Islet of Langerhans (tissue), 1 donor: ENCODE data around the gene TKTL2.

Experiments
- FAIRE-seq: peaks from one replicate; lab custom pipeline; 2011; peaks lifted over from hg19 to GRCh38; lab: Jason Lieb, UNC

The TKTL2 gene, protein sequence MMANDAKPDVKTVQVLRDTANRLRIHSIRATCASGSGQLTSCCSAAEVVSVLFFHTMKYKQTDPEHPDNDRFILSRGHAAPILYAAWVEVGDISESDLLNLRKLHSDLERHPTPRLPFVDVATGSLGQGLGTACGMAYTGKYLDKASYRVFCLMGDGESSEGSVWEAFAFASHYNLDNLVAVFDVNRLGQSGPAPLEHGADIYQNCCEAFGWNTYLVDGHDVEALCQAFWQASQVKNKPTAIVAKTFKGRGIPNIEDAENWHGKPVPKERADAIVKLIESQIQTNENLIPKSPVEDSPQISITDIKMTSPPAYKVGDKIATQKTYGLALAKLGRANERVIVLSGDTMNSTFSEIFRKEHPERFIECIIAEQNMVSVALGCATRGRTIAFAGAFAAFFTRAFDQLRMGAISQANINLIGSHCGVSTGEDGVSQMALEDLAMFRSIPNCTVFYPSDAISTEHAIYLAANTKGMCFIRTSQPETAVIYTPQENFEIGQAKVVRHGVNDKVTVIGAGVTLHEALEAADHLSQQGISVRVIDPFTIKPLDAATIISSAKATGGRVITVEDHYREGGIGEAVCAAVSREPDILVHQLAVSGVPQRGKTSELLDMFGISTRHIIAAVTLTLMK

DNA sequence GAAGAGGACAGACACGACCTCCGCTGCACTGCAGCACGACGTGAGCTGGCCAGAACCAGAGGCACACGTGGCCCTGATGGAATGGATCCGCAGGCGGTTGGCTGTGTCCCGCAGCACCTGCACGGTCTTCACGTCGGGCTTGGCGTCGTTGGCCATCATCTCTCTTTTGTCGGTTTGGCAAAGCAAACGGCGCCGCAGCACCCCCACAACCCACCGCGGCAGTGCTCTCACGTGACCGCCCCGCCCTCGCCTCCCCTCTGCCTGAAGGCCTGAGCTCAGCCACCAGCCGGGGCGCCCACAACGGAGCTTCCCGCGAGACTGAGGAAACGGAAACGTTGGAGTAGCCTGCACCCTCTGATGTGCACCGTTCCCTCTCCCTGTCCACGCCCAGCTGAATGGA, at the start of gene TKTL2:
TKTL2 (minus strand) TSS at position 179 of the 400 bp plus-strand sequence; CDS start at position 159, 20 bp downstream.
- FAIRE-seq: no peak

DNA sequence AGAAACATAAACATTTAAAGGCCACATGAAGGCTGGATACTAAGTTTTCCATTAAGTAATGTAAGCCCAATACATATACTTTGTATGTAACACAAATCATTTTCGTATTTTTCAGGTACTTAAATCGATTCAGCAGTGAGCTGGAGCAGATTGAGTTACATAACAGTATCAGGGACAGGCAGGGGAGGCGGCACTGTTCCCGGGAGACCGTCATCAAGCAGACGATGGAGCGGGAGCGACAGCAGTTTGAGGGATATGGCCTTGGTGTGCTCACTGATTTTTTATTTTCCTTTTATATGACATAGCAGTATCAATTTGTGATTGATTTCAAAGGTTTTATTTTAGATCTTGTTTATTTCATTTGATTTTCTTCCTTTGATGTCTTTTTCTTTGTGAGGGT, 41.6 kb upstream of the TKTL2 start:
- no peak for FAIRE-seq

DNA sequence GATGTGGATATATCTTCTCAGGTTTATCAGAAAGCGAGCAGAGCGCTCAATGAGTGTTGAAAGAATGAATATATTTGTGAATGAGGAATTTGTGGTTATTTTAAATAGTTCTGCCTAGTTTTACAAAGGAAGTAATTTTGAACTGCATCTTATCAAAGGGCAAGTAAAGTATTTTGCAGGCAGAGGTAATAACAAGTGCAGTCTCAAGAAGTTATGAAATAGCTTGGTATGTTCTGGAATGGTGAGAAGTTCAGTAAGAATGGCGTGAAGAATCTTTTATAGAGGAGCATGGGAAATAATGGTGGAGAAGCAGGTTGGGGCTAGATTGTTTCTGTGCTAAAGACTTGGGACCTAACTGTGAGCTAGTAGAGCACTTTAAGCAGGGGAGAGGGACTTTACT, 31.8 kb upstream of the TKTL2 start:
- FAIRE-seq: no peak

DNA sequence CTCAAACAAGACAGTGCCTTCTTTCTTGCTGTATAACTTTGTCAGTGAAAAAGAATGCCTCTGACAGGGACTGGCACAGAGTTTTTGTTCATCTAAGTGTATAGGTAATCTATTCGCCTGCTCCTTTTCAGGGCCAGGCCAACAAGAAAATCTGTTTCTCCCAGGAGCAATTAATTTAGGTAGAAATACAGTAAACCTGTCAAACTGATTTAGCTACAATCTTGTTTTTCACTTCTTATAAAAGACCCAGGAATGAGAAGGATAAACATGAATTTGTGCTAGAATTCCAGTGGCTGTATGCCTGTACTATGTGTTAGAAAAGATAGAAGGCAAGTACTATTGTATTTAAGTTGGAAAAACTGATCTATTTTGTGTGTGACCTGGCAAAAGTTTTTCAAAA, 27.0 kb upstream of the TKTL2 start:
- FAIRE-seq: no peak

DNA sequence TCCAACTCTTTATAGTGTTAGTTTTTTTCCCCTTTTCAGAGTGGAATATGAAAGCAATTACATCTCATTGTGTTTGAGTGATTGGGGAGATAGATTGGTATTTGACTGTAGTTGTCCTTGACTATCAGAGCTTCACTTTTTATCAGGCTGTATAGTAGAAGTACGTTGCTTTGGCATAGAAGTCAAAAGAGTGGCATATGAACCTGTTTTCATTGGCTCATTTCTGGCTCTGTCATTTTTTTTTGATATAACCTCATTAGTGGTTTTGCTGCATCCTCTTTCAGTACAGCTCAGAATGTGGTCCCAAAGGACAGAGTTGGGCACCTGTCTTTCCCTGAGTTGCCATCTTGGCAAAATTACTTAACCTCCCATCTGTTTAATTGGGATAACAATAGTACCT, 22.3 kb upstream of the TKTL2 start:
- FAIRE-seq: no peak

DNA sequence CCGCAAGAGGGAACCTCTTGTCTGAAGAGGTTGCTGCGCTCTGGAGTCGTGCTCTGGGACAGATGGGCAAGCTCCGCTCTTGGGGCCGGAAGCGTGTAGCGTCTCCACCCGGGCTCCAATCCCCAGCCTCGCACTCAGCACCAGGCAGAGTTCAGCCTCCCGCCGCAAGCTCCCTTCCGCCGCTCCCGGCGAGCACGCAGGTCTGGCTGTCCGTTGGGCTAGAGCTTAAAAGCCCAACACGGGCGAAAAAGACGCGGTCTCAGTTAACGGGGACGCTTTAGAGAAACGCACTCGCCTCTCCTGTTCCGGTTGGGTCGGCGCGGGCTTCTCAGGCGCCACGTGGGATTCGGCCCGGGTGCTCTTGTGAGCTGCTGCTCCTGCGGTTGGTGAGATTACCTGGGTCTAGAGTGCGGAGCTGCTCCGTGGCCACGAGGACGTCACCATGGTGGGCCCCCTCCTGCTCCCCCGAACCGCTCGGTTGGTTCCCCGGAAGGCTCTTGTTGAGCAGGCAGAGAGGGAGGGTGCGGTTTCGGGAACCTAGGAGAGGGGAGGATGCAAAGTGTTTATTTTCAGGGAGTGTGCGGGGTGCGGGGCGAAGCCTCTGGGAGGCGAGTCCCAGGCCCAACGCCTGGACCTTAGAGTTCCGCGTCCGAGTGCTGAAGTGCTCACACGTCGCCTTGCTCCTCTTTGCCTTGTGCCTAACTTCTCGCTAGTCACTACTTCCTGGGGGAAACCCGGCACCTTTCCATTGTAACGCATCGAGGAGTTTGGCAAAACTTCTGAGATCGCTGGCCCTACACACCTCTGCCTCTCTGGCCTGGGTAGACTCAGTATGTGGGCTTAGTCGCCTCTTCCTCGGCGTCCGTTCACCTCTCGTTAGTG, 21.0 kb upstream of the TKTL2 start, which contains the start of gene TMA16:
TMA16 (plus strand) TSS at position 331 of the 882 bp plus-strand sequence; CDS start at position 443, 112 bp downstream.
- no peak for FAIRE-seq

DNA sequence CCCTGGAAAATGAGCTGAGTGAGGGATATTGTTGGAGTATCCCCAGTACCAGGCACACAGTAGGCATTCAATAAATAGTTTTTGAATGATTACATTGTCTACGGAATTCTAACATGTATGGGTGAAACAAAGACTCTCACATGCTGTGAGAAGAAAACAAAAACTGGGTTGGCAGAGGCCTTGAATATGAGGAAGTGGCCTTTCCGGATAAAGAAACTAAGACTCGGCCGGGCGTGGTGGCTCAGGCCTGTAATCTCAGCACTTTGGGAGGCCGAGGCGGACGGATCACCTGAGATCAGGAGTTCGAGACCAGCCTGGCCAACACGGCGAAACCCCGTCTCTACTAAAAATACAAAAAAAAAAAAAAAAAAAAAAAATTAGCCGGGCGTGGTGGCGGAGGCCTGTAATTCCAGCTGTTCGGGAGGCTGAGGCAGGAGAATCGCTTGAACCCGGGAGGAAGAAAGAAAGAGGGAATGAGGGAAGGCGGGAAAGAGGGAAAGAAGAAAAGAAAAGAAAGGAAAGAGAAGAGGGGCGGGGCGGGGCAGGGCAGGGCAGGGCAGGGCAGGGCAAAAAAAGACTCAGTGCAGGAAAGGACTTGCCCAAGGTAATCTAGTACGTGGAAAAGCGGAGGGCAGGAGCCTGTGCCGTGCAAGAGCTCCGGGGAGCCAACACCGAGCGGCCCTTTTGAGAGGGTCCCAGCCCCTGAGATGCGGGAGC, 20.2 kb upstream of the TKTL2 start:
- no peak for FAIRE-seq

DNA sequence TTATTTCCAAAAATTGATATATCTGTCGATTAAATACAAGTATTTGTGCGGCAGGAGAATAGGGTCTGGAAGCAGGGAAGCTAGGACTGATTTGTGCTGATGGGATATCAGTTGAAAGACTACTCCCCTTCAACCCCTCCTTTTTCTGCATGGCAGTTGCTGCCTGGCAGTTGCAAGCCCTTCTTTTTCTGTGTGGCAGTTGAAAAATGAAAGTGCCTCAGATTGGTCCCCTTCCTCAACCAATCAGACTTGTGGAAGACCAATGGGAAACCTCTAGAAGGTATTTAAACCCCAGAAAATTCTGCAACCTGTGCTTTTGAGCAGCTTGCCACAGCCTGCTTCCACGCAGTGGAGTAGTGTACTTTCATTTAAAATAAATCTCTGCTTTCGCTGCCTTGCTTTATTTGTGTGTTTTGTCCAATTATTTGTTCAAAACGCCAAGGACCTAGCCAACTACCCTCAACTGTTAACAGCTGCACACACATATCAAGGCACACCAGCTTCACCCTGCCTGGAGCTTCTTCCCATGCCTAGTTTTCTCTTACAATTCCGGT, 19.5 kb upstream of the TKTL2 start:
- no peak for FAIRE-seq

DNA sequence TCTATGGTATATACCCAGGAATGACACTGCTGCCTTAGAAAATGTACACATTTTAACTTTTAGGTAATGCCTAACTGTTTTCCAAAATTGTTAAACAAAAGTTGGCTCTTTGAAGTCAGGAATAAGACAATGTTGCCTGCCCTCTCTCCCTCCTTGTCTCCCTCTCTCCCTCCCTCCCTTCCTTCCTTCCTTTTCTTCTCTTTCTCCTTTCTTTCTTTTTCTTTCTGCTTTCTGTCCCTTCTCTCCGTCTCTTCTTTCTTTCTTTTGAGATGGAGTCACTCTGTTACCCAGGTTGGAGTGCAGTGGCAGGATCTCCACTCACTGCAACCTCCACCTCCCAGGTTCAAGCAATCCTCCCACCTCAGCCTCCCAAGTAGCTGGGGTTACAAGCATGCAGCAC, 16.4 kb upstream of the TKTL2 start:
- no peak for FAIRE-seq

DNA sequence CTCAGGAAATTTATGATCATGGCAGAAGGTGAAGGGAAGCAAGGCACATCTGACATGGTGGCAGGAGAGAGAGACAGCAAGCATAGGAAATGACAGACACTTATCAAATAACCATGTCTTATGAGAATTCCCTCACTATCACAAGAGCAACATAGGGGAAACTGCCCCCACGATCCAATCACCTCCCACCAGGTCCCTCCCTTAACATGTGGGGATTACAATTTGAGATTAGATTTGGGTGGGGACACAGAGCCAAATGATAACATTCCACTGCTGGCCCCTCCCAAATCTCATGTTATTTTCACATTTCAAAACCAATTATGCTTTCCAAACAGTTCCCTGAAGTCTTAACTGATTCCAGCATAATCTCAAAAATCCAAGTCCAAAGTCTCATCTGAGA, 12.8 kb upstream of the TKTL2 start:
- FAIRE-seq: no peak

DNA sequence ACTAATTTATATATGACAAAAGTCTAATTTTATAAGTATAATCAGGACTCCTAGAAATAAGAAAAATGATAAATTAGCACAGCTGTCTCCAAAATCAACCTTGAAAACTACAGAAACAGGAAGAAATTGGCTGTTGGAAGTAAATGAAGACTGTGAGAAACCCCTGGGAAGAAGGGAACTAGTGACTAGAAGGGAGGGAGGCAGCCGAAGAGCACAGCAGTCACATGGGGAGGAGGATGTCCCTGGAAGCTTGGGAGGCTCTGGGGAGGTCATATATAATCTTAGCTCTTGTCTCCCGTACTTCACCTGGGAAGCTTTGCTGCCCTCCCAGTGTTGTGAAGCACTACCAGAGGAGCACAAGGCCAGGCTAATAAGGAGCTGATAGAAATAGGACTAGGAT, 12.0 kb upstream of the TKTL2 start:
- FAIRE-seq: no peak

DNA sequence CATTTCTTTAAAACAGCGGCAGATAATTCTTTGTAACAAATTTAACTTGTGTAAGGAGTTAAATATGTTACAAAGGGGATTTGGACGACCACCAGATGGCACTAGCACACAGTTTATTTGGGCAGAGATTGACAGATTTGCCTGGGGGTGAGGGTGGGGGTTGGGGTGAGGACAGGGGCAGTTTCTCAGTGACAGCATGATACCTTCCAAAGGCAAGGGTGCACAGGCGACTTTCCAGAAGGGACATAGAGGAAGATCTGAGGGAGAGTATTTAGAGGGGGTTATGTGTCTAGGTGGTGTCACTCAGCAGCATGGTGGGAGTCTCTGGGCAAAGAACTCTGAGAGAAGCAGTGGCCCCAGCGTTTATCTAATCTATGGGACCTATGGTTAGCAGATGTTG, 11.4 kb upstream of the TKTL2 start:
- FAIRE-seq: peak; percentile 91

DNA sequence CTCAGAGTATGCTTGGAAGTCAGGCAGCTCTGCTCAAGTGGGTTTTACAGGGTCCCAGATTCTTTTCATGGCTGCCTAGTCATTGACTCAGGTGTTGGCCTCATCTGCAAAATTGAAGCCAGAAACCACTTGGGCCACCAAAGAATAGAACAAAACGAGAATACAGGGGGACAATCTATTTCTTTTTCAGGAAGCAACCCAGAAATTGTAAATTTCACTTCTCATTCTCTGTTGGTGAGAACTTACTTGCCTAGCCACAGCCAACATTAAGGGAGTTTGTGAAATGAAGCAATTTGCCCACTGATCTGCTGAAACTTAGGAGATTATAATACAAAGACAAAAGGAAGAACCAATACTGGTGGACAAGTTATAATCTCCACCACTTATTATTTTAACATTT, 8.6 kb upstream of the TKTL2 start:
- no peak for FAIRE-seq

DNA sequence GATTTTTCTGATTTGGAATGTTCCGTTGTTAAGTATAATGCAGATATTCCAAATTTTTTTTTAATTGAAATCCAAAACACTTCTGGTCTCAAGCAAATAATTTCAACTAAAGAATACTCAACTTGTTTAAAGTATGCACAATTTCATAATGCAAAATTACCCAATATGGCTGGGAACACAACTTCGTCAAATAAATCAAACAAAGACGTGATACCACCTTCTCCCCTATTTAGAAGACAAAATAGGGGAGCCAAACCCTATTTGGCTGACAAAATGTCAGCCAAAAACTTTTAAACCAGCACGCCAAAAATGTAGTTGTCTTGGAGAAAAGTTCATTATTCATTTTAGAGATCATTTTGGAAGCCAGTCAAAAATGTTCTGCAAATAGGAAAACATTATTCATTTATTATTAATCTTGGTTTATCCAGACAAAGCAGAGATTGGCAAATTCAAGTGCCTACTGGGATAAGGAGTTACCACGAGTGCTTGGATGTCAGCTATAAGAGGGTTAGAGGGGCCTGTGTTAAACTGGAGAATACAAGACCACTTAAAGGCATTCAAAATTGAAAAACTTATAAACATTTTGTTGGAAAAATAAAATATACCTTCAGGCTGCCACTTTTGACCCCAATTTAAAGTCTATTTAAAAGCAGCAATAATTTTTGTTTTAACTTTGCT, 3.3 kb upstream of the TKTL2 start:
- no peak for FAIRE-seq

DNA sequence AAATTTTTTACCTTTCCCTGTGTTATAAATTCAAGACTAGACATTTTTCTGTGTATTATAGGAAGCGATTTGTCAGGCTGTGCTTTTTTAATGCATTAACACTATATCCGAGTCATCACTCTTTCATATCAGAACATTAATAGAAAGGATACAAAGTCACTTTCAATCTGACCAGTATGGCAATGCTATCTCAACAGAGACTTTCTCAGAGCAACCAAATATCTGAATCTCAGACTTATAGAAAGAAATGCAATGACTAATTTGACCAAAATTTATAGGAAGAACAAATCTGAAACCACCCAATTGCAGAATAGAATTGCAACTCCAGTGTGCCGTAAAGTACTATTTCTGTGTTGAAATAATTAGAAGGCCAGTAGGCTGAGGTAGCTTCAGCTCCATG, 473 bp upstream of the TKTL2 start:
- no peak for FAIRE-seq

DNA sequence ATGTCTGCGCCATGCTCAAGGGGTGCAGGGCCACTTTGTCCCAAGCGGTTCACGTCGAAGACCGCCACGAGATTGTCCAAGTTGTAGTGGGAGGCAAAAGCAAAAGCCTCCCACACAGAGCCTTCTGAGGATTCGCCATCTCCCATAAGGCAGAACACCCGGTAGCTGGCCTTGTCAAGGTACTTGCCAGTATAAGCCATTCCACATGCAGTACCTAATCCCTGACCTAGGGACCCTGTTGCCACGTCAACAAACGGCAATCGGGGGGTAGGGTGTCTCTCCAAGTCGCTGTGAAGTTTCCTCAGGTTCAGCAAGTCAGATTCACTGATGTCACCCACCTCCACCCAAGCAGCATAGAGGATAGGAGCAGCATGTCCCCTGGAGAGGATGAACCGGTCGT, 424 bp downstream of the TKTL2 start:
- FAIRE-seq: no peak

DNA sequence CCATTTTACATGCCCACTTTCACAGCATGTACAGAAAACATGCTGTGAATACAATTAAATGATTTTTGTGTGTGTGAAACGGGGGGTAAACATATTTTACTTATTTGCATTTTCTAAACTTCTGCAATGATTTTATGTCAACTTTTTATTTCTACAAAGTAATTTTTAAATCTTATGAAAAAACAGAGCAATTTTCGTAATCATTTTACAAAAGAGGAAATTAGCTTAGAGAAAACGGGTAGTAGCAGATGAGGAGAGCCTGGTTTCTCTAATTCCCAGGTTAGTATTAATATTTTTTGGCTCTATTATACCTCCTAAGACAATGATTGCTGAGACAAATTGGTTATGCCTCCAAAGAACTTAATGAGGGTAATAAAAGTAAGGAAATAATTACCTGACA, 3.2 kb downstream of the TKTL2 start:
- FAIRE-seq: no peak

DNA sequence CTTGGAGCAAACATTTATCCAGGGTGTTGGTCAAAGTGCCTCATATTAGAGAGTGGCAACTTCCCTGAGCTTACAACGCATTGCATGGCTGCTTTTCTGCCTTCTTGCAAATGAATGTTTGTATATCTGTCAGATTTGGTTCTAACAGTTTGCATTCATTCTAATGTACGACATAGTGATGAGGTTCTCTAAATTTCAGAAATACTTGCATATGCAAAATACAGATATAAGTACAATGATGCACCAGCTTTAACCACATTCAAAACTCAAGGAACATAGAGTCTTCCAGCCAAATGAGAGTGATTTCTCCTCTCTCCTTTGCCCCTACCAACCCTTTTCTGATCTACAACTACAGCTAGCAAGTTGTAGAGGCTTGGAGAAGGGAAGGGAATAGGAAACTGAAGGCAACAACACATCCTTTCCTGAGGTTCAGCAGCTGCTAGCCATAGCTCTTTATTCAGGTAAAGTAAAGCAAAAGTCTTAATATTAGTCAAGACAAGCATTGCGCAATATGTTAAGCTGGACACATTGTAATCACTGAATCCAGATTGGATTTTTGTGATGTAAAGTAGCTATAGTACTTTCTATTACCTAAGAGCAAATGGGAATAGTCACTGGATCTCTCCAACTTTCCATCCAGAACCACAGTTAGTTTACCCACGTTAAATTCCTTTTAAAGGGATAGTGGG, 6.3 kb downstream of the TKTL2 start:
- no peak for FAIRE-seq

DNA sequence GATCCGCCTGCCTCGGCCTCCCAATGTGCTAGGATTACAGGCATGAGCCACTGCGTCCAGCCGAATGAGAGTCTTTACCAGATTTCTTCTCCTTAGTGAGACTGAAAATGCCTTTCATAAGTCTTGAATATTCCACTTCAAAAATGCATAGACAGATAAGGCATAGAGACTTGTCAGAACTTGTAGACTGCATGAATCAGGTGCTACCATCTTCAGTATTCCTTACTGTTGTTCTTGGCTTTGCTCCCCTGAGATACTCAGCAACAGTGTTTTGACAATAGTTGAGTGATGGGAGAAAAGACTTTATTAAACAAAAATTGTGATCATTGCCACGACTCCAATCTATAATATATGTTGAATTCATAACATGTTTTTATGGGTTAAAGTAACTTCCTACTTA, 11.0 kb downstream of the TKTL2 start:
- no peak for FAIRE-seq

DNA sequence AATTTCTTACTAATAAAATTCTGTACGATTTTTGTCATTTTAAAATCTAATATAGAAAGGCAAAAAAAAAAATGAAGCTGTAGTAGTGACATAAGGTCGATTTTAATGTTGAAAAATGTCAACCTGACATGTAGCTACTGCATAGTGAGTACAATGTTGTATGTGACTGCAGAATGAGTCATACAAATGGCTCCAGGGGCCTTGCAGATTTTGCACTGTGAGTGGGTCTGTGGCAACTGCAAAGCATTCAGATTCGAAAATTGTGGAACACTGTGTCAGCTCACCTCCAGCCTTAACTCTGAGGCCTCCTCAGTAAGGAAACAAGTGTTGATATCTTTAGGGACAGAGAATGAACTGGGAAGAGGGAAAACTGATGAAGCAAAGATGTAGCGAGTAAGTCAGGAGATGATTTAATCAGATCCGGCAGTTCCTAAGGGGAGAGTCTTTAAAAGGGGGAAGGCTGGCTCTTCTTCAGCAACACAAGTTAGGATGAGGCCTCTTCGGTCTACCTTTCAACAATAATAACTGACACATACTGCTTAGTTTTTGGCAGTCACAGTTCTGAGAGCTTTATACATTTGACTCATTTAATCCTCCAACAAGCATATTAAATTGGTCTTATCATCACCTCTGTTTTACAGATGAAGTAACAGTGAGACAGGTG, 24.9 kb downstream of the TKTL2 start:
- FAIRE-seq: no peak
